ENCODE measurements around the gene HILPDA.

Gene HILPDA

GRCh38 chr7:128415217-128415785 lies 40.4 kb upstream of the HILPDA start:
- WGBS (ENCODE audit: extremely low coverage, insufficient coverage, insufficient read length), result no CpG with 5 or more reads among the region's 4 CpGs
- Histone ChIP-seq H4K12ac (ENCODE audit: low read depth, low read length) (no peak overlapping the region), H2BK12ac (ENCODE audit: low read length) (no peak overlapping the region), H2AFZ (ENCODE audit: insufficient read depth, low read length, poor library complexity) (no peak overlapping the region), H3K79me2 (ENCODE audit: control insufficient read depth, insufficient read depth, low read length, poor library complexity) (no peaks in the 10 kb centered on the region), H3K4me1 (ENCODE audit: control insufficient read depth in 1 of 2, insufficient read depth in 2 of 2, low read length in 2 of 2) (no peaks in the 10 kb centered on the region), H3K27me3 (ENCODE audit: insufficient read depth, low read length) (no peaks in the 10 kb centered on the region), H2BK120ac (ENCODE audit: insufficient read depth, low read length, poor library complexity) (no peak overlapping the region), H3K27ac (ENCODE audit: low read depth, low read length) (no peak overlapping the region), H3K23ac (ENCODE audit: low read length) (no peak overlapping the region), H3K4me2 (ENCODE audit: low read length) (no peak overlapping the region), H3K4ac (ENCODE audit: low read depth, low read length) (no peak overlapping the region), H3K36me3 (ENCODE audit: control insufficient read depth in 1 of 2, insufficient read depth in 2 of 2, low read length in 2 of 2) (no peaks in the 10 kb centered on the region), H3K9ac (ENCODE audit: low read length) (no peak overlapping the region), H4K8ac (ENCODE audit: low read depth, low read length) (no peak overlapping the region), H3K9me3 (ENCODE audit: insufficient read depth, low read depth, low read length) (no peaks in the 10 kb centered on the region), H3K18ac (ENCODE audit: low read length) (no peak overlapping the region), H3K14ac (ENCODE audit: low read length) (no peak overlapping the region), H4K91ac (ENCODE audit: low read depth, low read length) (no peak overlapping the region), H2BK5ac (ENCODE audit: low read depth, low read length, poor library complexity) (no peak overlapping the region), H3K4me3 (ENCODE audit: low read depth, low read length) (no peak overlapping the region), H3K79me1 (ENCODE audit: low read length) (no peaks in the 10 kb centered on the region), H2AK5ac (ENCODE audit: low read length) (no peak overlapping the region)
- no peak for DNase-seq

DNA sequence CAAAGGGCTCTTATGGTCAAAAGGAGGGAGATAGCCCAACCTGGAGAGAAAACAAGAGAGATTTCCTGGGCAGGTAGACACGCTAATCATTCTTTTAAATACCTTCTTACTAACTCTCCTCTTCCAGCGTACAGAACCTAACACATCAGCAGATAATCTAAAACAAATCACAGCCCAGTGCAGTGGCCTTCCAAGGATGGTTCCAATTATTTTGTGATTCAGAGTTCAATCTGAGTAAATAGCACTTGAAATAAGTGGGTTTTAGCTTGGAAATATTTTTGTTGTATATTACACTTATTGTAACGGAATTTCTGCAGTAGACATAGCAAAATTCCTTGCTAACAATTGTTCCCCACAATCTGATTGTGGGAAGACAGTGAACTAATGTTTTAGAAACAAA lies 38.6 kb upstream of the HILPDA start:
- Histone ChIP-seq H2BK5ac (ENCODE audit: low read depth, low read length, poor library complexity) (no peak overlapping the region), H3K36me3 (ENCODE audit: control insufficient read depth in 1 of 2, insufficient read depth in 2 of 2, low read length in 2 of 2) (no peaks in the 10 kb centered on the region), H2BK120ac (ENCODE audit: insufficient read depth, low read length, poor library complexity) (no peak overlapping the region), H3K79me2 (ENCODE audit: control insufficient read depth, insufficient read depth, low read length, poor library complexity) (no peaks in the 10 kb centered on the region), H3K9ac (ENCODE audit: low read length) (no peak overlapping the region), H3K4me1 (ENCODE audit: control insufficient read depth in 1 of 2, insufficient read depth in 2 of 2, low read length in 2 of 2) (no peaks in the 10 kb centered on the region), H2AK5ac (ENCODE audit: low read length) (no peak overlapping the region), H3K27me3 (ENCODE audit: insufficient read depth, low read length) (no peaks in the 10 kb centered on the region), H3K4me3 (ENCODE audit: low read depth, low read length) (no peak overlapping the region), H4K8ac (ENCODE audit: low read depth, low read length) (no peak overlapping the region), H3K79me1 (ENCODE audit: low read length) (no peaks in the 10 kb centered on the region), H2AFZ (ENCODE audit: insufficient read depth, low read length, poor library complexity) (no peak overlapping the region), H3K14ac (ENCODE audit: low read length) (no peak overlapping the region), H4K91ac (ENCODE audit: low read depth, low read length) (no peak overlapping the region), H3K4ac (ENCODE audit: low read depth, low read length) (no peak overlapping the region), H3K9me3 (ENCODE audit: insufficient read depth, low read depth, low read length) (peaks cover 1% of the 10 kb centered on the region), H3K23ac (ENCODE audit: low read length) (no peak overlapping the region), H3K27ac (ENCODE audit: low read depth, low read length) (no peak overlapping the region), H3K18ac (ENCODE audit: low read length) (no peak overlapping the region), H3K4me2 (ENCODE audit: low read length) (no peak overlapping the region), H4K12ac (ENCODE audit: low read depth, low read length) (no peak overlapping the region), H2BK12ac (ENCODE audit: low read length) (no peak overlapping the region)
- DNase-seq, result no peak
- no CpG with 5 or more reads among the region's 3 CpGs for WGBS (ENCODE audit: extremely low coverage, insufficient coverage, insufficient read length)

- no peak overlapping the region for H2BK120ac ChIP-seq (ENCODE audit: insufficient read depth, low read length, poor library complexity)
- H3K9ac ChIP-seq (ENCODE audit: low read length), result no peak overlapping the region
- H3K79me1 ChIP-seq (ENCODE audit: low read length), result no peaks in the 10 kb centered on the region
- DNase-seq, result no peak
- H4K91ac ChIP-seq (ENCODE audit: low read depth, low read length), result no peak overlapping the region
- H4K12ac ChIP-seq (ENCODE audit: low read depth, low read length), result no peak overlapping the region
- H3K18ac ChIP-seq (ENCODE audit: low read length), result no peak overlapping the region
- no CpG with 5 or more reads among the region's 7 CpGs for WGBS (ENCODE audit: extremely low coverage, insufficient coverage, insufficient read length)
- peaks cover 1% of the 10 kb centered on the region for H3K9me3 ChIP-seq (ENCODE audit: insufficient read depth, low read depth, low read length)
- H3K27ac ChIP-seq (ENCODE audit: low read depth, low read length), result no peak overlapping the region
- no peak overlapping the region for H4K8ac ChIP-seq (ENCODE audit: low read depth, low read length)
- H3K14ac ChIP-seq (ENCODE audit: low read length), result no peak overlapping the region
- H2AFZ ChIP-seq (ENCODE audit: insufficient read depth, low read length, poor library complexity), result no peak overlapping the region
- no peak overlapping the region for H2BK5ac ChIP-seq (ENCODE audit: low read depth, low read length, poor library complexity)
- no peak overlapping the region for H3K4me3 ChIP-seq (ENCODE audit: low read depth, low read length)
- H2AK5ac ChIP-seq (ENCODE audit: low read length), result no peak overlapping the region
- H3K23ac ChIP-seq (ENCODE audit: low read length), result no peak overlapping the region
- no peaks in the 10 kb centered on the region for H3K79me2 ChIP-seq (ENCODE audit: control insufficient read depth, insufficient read depth, low read length, poor library complexity)
- no peaks in the 10 kb centered on the region for H3K27me3 ChIP-seq (ENCODE audit: insufficient read depth, low read length)
- no peak overlapping the region for H3K4ac ChIP-seq (ENCODE audit: low read depth, low read length)
- H3K4me1 ChIP-seq (ENCODE audit: control insufficient read depth in 1 of 2, insufficient read depth in 2 of 2, low read length in 2 of 2), result no peaks in the 10 kb centered on the region
- H3K36me3 ChIP-seq (ENCODE audit: control insufficient read depth in 1 of 2, insufficient read depth in 2 of 2, low read length in 2 of 2), result no peaks in the 10 kb centered on the region
- H2BK12ac ChIP-seq (ENCODE audit: low read length), result no peak overlapping the region
- no peak overlapping the region for H3K4me2 ChIP-seq (ENCODE audit: low read length)
Measured at GRCh38 chr7:128419257-128419656, 36.4 kb upstream of the HILPDA start.

DNA sequence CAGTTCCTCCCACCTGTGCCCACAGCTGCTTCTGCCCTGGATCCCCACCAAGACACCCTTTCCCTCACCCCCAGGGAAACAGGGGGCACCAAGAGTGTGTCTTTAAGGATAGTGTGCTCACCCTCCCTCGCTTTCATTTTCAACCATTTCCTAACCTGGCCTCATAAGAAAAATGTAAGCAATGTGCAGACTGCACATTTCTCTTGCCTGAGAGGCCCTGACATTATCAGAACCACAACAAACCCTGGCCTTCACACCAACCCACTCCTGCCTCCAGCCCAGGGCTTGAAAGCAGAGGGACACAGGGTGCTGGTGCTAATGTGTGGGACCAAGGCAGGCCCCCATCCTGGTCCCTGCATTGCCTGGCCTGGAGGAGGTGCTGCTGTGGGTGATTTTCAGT lies 34.9 kb upstream of the HILPDA start:
- Histone ChIP-seq H3K27me3 (ENCODE audit: insufficient read depth, low read length) (no peaks in the 10 kb centered on the region), H3K79me1 (ENCODE audit: low read length) (no peaks in the 10 kb centered on the region), H2BK5ac (ENCODE audit: low read depth, low read length, poor library complexity) (no peak overlapping the region), H4K12ac (ENCODE audit: low read depth, low read length) (no peak overlapping the region), H3K27ac (ENCODE audit: low read depth, low read length) (no peak overlapping the region), H2AFZ (ENCODE audit: insufficient read depth, low read length, poor library complexity) (no peak overlapping the region), H3K18ac (ENCODE audit: low read length) (no peak overlapping the region), H2AK5ac (ENCODE audit: low read length) (no peak overlapping the region), H4K8ac (ENCODE audit: low read depth, low read length) (no peak overlapping the region), H4K91ac (ENCODE audit: low read depth, low read length) (no peak overlapping the region), H3K79me2 (ENCODE audit: control insufficient read depth, insufficient read depth, low read length, poor library complexity) (no peaks in the 10 kb centered on the region), H3K9me3 (ENCODE audit: insufficient read depth, low read depth, low read length) (peaks cover 1% of the 10 kb centered on the region), H3K23ac (ENCODE audit: low read length) (no peak overlapping the region), H3K9ac (ENCODE audit: low read length) (no peak overlapping the region), H3K4ac (ENCODE audit: low read depth, low read length) (no peak overlapping the region), H2BK12ac (ENCODE audit: low read length) (no peak overlapping the region), H2BK120ac (ENCODE audit: insufficient read depth, low read length, poor library complexity) (no peak overlapping the region), H3K4me1 (ENCODE audit: control insufficient read depth in 1 of 2, insufficient read depth in 2 of 2, low read length in 2 of 2) (no peaks in the 10 kb centered on the region), H3K36me3 (ENCODE audit: control insufficient read depth in 1 of 2, insufficient read depth in 2 of 2, low read length in 2 of 2) (no peaks in the 10 kb centered on the region), H3K4me3 (ENCODE audit: low read depth, low read length) (no peak overlapping the region), H3K4me2 (ENCODE audit: low read length) (no peak overlapping the region), H3K14ac (ENCODE audit: low read length) (no peak overlapping the region)
- WGBS (ENCODE audit: extremely low coverage, insufficient coverage, insufficient read length), result no CpG with 5 or more reads among the region's 1 CpG
- DNase-seq, result peak in 1 of 2 donors; percentile 41

Data from trophoblast cell (in vitro differentiated cells and primary cell).